ENCODE results near the gene PCBP4. TPM values are rescaled to one million over a fixed set of nuclear protein-coding genes. Genes with fewer than 3 reads are reported as not detected.

Gene PCBP4
- total RNA-seq, 2 donors from 2014 or later = 19.6 to 22.4 TPM

- Histone ChIP-seq H3K36me3 (no peaks in the 10 kb centered on the region), H3K27ac (peak within 1 kb of the TSS; percentile 97), H3K27me3 (no peaks in the 10 kb centered on the region), H3K9me3 (no peaks in the 10 kb centered on the region), H3K4me3 (peak within 1 kb of the TSS; percentile 82), H3K9ac (ENCODE audit: low read depth in 2 of 2, low read length in 2 of 2) (peak within 1 kb of the TSS; percentile 88 to 99), H3K4me1 (peaks cover 13% of the 10 kb centered on the region)
- peak; percentile 99 for DNase-seq
- intact Hi-C loops (cut with DNase I) = loop anchor here (5.0 kb wide), 1 partner anchor 185 kb away; no protein-coding TSS in a partner anchor
- TF ChIP-seq CTCF (IDR thresholded peaks at IDR 0.05) = peak; percentile 98
Observed at GRCh38 chr3:51941798-51942602, 25.3 kb downstream of the PCBP4 start, which contains the start of the genes PARP3 and RRP9. PARP3 (plus strand) TSS chr3:51942363; CDS start chr3:51943356, 993 bp downstream. RRP9 (minus strand) TSS chr3:51941904; CDS start chr3:51941867, 37 bp downstream.

DNA sequence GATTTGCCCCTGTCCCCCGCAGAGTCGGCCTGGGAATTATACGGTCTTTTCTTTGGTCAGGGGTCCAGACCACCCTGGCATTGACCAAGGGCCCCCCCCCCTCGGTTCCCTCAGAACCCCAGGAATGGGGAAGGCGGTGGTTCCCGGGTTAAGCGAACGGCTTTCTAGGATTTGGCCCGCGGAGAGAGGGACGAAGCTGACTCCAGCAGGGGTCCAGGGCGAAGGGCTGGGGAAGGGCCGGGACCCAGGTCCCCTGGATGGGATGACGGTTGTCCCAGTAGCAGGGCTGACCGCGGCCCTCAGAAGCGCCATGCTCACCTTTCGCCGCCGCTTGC is 25.8 kb downstream of the PCBP4 start:
- Histone ChIP-seq H3K4me3 (peak overlapping the region; percentile 82), H3K27ac (peak overlapping the region; percentile 30), H3K9ac (ENCODE audit: low read depth in 2 of 2, low read length in 2 of 2) (peak overlapping the region; percentile 48 to 64), H3K36me3 (no peaks in the 10 kb centered on the region), H3K27me3 (no peaks in the 10 kb centered on the region), H3K9me3 (no peaks in the 10 kb centered on the region), H3K4me1 (peaks cover 13% of the 10 kb centered on the region)
- no peak for DNase-seq
- intact Hi-C loops (cut with DNase I) = loop anchor here (5.0 kb wide), 1 partner anchor 186 kb away; no protein-coding TSS in a partner anchor
- no peak for TF ChIP-seq CTCF (IDR thresholded peaks at IDR 0.05)

DNA sequence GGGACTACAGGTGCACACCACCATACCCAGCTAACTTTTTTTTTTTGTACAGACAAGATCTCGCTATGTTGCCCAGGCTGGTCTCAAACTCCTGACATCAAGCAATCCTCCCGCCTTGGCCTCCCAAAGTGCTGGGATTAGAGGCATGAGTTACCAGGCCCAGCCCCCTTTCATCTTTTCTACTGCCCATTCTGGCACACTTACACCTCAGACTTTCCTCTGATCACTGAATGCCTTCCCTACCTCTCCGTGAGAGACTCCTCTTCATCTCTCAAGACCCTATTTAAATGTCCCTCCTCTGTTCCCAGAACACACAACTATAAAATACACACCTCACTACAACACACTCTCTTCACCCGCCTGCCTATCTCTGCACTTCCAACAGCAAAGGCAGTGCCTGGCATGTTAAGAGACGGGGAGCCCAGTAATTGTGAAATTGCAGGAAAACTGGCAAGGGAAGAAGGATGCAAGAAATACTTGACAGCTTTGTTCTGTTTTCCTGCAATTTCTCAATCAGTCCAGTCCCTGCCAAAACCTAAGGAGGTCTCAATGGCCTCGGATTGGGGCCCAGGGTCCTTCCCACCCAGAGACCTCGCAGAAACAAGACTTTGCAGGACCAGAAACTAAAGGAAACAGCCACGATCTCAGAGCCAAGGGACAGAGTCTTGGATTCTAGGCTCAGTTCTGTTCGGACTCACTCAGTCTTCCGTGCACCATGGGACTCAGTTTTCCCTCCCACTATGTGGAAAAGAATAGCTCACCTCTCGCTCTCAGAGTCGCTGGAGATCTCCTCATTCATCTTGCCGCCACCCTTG is 26.4 kb downstream of the PCBP4 start:
- Histone ChIP-seq H3K27ac (peak overlapping the region; percentile 30), H3K4me1 (peaks cover 13% of the 10 kb centered on the region), H3K36me3 (no peaks in the 10 kb centered on the region), H3K4me3 (peak overlapping the region; percentile 82), H3K9ac (ENCODE audit: low read depth in 2 of 2, low read length in 2 of 2) (peak overlapping the region; percentile 48 to 64), H3K9me3 (no peaks in the 10 kb centered on the region), H3K27me3 (no peaks in the 10 kb centered on the region)
- intact Hi-C loops (cut with DNase I) = loop anchor here (5.0 kb wide), 1 partner anchor 186 kb away; no protein-coding TSS in a partner anchor
- no peak for TF ChIP-seq CTCF (IDR thresholded peaks at IDR 0.05)
- peak; percentile 17 for DNase-seq

DNA sequence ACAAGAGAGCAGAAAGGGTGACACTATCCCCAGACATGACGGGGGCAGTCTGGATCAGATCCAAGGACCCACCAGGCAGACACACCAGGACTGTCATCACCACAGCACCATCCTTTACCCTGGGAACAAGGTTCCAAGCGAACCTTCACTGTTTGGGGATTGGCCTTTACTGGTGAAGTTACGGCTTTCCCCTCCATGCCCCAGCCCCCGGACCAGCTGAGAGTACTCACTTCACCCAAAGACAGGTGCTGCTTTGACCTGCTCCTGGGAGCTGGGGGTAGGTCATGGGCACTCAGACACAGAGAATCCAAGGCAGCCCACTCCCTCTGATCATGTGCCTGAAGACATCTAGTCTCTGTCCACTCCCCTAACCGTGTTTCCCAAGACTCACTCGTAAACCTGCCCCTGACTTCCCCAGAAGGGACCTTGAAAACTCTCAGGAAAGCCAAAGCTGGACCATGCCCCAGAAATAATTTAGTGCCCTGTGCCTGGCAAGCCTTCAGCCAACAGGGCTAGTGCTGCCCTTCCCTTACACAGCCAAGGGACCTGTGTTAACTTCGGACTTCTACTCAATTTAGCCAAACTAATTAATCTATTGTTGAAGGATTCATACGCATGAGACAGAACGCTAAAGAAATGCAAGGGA is 28.4 kb downstream of the PCBP4 start:
- H3K9me3 ChIP-seq = no peaks in the 10 kb centered on the region
- no peaks in the 10 kb centered on the region for H3K36me3 ChIP-seq
- no peak overlapping the region for H3K4me3 ChIP-seq
- peaks cover 13% of the 10 kb centered on the region for H3K4me1 ChIP-seq
- TF ChIP-seq CTCF (IDR thresholded peaks at IDR 0.05) = no peak
- no peak for DNase-seq
- no peak overlapping the region for H3K27ac ChIP-seq
- H3K9ac ChIP-seq (ENCODE audit: low read depth in 2 of 2, low read length in 2 of 2) = no peak overlapping the region
- H3K27me3 ChIP-seq = no peaks in the 10 kb centered on the region
- intact Hi-C loops (cut with DNase I) = no loop called here

Data from colonic mucosa (tissue), 4 donors.